ENCODE measurements around the gene FDX1. TPM values are rescaled to one million over a fixed set of nuclear protein-coding genes. Genes with fewer than 3 reads are reported as not detected.

FDX1 gene, protein sequence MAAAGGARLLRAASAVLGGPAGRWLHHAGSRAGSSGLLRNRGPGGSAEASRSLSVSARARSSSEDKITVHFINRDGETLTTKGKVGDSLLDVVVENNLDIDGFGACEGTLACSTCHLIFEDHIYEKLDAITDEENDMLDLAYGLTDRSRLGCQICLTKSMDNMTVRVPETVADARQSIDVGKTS
- 11.8 and 13.0 TPM in 2 replicates for total RNA-seq

DNA sequence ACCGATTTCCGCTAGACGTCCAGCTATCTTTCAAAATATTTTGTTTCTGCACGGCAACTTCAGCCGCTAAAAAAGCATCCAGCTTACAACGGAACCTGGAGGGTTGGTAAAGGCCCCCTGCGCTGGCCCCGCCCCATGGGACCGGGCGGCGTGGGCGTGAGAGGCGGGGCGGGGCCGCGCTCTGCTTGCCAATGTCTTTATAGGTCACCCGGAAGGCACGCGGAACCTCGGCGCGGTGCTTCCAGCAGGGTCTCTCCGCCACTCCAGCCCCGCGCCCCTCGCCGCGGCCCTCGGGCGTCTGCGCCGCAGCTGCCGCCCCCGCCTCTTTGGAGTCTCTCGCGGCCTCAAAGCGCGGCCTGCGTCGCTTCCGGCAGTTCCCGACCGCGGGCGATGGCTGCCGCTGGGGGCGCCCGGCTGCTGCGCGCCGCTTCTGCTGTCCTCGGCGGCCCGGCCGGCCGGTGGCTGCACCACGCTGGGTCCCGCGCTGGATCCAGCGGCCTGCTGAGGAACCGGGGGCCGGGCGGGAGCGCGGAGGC, at the start of gene FDX1:
Gene FDX1 (plus strand): TSS at position 218 of the 536 bp plus-strand sequence. CDS start 173 bp downstream, at position 391.

Other genes with a start within 250 kb of the FDX1 start
- 64.3 and 96.3 TPM in 2 replicates for gene RDX, start 133.3 kb upstream of the FDX1 start, total RNA-seq